SKM-1 (cell line): ENCODE measurements around the gene SMYD2.

Experiments
- DNase-seq: peaks from one replicate; lab custom pipeline; 2025; ENCODE audit not compliant: unreplicated experiment; lab: John Stamatoyannopoulos, UW

The SMYD2 gene

GRCh38 chr1:214327514-214327913, 46.6 kb downstream of the SMYD2 start:
- DNase-seq = no peak

- peak; percentile 79 for DNase-seq
Measured at GRCh38 chr1:214328770-214329469, 48.0 kb downstream of the SMYD2 start.

GRCh38 chr1:214329470-214330220, 48.7 kb downstream of the SMYD2 start:
- DNase-seq = no peak

GRCh38 chr1:214330222-214330621, 49.3 kb downstream of the SMYD2 start:
- DNase-seq = no peak

- no peak for DNase-seq
Measured at GRCh38 chr1:214330715-214331114, 49.8 kb downstream of the SMYD2 start.

- DNase-seq = no peak
Measured at GRCh38 chr1:214331180-214331579, 50.2 kb downstream of the SMYD2 start.

GRCh38 chr1:214331827-214332423, 51.0 kb downstream of the SMYD2 start:
- DNase-seq = peak; percentile 71

GRCh38 chr1:214332946-214333798, 52.2 kb downstream of the SMYD2 start:
- DNase-seq = peak; percentile 25

GRCh38 chr1:214335567-214335966, 54.6 kb downstream of the SMYD2 start:
- DNase-seq = no peak

GRCh38 chr1:214337015-214337414, 56.1 kb downstream of the SMYD2 start:
- DNase-seq = no peak

GRCh38 chr1:214337511-214337910, 56.6 kb downstream of the SMYD2 start:
- DNase-seq = no peak

GRCh38 chr1:214338212-214338611, 57.3 kb downstream of the SMYD2 start:
- no peak for DNase-seq

GRCh38 chr1:214341459-214341858, 60.5 kb downstream of the SMYD2 start:
- DNase-seq = no peak

GRCh38 chr1:214341932-214342331, 61.0 kb downstream of the SMYD2 start:
- DNase-seq = no peak

GRCh38 chr1:214342525-214342924, 61.6 kb downstream of the SMYD2 start:
- DNase-seq = no peak

- no peak for DNase-seq
Measured at GRCh38 chr1:214344897-214345296, 63.9 kb downstream of the SMYD2 start.

- DNase-seq = no peak
Measured at GRCh38 chr1:214349008-214349407, 68.0 kb downstream of the SMYD2 start.

- DNase-seq = no peak
Measured at GRCh38 chr1:214349781-214350180, 68.8 kb downstream of the SMYD2 start.

GRCh38 chr1:214351551-214352277, 70.8 kb downstream of the SMYD2 start:
- DNase-seq = no peak

- DNase-seq = no peak
Measured at GRCh38 chr1:214352838-214353237, 71.9 kb downstream of the SMYD2 start.
